GM18858 (cell line): ENCODE data around the gene MRPS27.

Experiments used
- ATAC-seq: cut with Tn5 transposase; IDR thresholded peaks from one replicate; pipeline ENCODE4 v1.9.1; 2021; ENCODE audit not compliant: unreplicated experiment

The MRPS27 gene

GRCh38 chr5:72234868-72235267 lies 85.2 kb downstream of the MRPS27 start:
- no peak for ATAC-seq

- peak; percentile 78 for ATAC-seq
Measured at GRCh38 chr5:72234265-72234700, 85.8 kb downstream of the MRPS27 start.

- ATAC-seq = no peak
Measured at GRCh38 chr5:72233835-72234234, 86.2 kb downstream of the MRPS27 start.

GRCh38 chr5:72232838-72233237 lies 87.2 kb downstream of the MRPS27 start:
- ATAC-seq = no peak

- no peak for ATAC-seq
Measured at GRCh38 chr5:72231991-72232703, 87.9 kb downstream of the MRPS27 start.

- ATAC-seq = no peak
Measured at GRCh38 chr5:72228960-72229359, 91.1 kb downstream of the MRPS27 start.

- no peak for ATAC-seq
Measured at GRCh38 chr5:72226950-72227349, 93.1 kb downstream of the MRPS27 start.

GRCh38 chr5:72225741-72226140 lies 94.3 kb downstream of the MRPS27 start:
- ATAC-seq = no peak

GRCh38 chr5:72224946-72225463 lies 95.0 kb downstream of the MRPS27 start:
- no peak for ATAC-seq

- no peak for ATAC-seq
Measured at GRCh38 chr5:72223371-72223770, 96.7 kb downstream of the MRPS27 start.

GRCh38 chr5:72222521-72222920 lies 97.5 kb downstream of the MRPS27 start:
- no peak for ATAC-seq

GRCh38 chr5:72221541-72221940 lies 98.5 kb downstream of the MRPS27 start:
- no peak for ATAC-seq

- no peak for ATAC-seq
Measured at GRCh38 chr5:72221099-72221498, 98.9 kb downstream of the MRPS27 start.

- no peak for ATAC-seq
Measured at GRCh38 chr5:72216756-72217155, 103.3 kb downstream of the MRPS27 start.

- no peak for ATAC-seq
Measured at GRCh38 chr5:72214168-72214567, 105.9 kb downstream of the MRPS27 start.

- no peak for ATAC-seq
Measured at GRCh38 chr5:72213482-72213881, 106.6 kb downstream of the MRPS27 start.

GRCh38 chr5:72212171-72212570 lies 107.9 kb downstream of the MRPS27 start:
- ATAC-seq = no peak

GRCh38 chr5:72210888-72211678 lies 109.0 kb downstream of the MRPS27 start:
- ATAC-seq = no peak

GRCh38 chr5:72209147-72210115 lies 110.6 kb downstream of the MRPS27 start:
- ATAC-seq = no peak

GRCh38 chr5:72208324-72208926 lies 111.6 kb downstream of the MRPS27 start:
- no peak for ATAC-seq

- ATAC-seq = no peak
Measured at GRCh38 chr5:72206994-72207393, 113.0 kb downstream of the MRPS27 start.
